SK-N-SH treated with all-trans-retinoic acid at 6 μM for 48 hours (cell line): ENCODE data around the gene HNRNPR.
"Not testable (repeated sequence)": the region's sequence is repeated elsewhere in the genome, so short reads cannot be mapped to it uniquely, and the experiment has no call there.

ENCODE experiments used
- ATAC-seq: fragments of 200-7000 bp; cut with Tn5 transposase; 3 replicates; pipeline ENCODE4 v1.9.1; 2020; ENCODE audit warnings: mild to moderate bottlenecking, moderate library complexity
- ARNTL ChIP-seq: fragments of 450-650 bp; formaldehyde crosslinking; IDR thresholded peaks from 2 replicates; pipeline ENCODE4 v1.5.0; 2020; ENCODE audit warnings: low read depth, mild to moderate bottlenecking, moderate library complexity, borderline replicate concordance
- BACH2 ChIP-seq: fragments of 250-450 bp; sonication (Bioruptor Pico); IDR thresholded peaks from 2 replicates; pipeline ENCODE4 v1.9.0; 2021; ENCODE audit warnings: mild to moderate bottlenecking, borderline replicate concordance
- CSDC2 ChIP-seq: fragments of 250-450 bp; sonication (Bioruptor Pico); IDR thresholded peaks from 2 replicates; pipeline ENCODE4 v1.5.0; 2020; ENCODE audit warnings: mild to moderate bottlenecking, moderate library complexity
- ESRRG ChIP-seq: fragments of 250-450 bp; sonication (Bioruptor Pico); IDR thresholded peaks from 2 replicates; pipeline ENCODE4 v1.6.1; 2021; ENCODE audit warnings: mild to moderate bottlenecking
- GLIS3 ChIP-seq: fragments of 250-450 bp; sonication (Bioruptor Pico); IDR thresholded peaks from 2 replicates; pipeline ENCODE4 v1.5.0; 2020; ENCODE audit warnings: mild to moderate bottlenecking, moderate library complexity
- ISL1 ChIP-seq: fragments of 250-450 bp; sonication (Bioruptor Pico); IDR thresholded peaks from 2 replicates; pipeline ENCODE4 v2.1.2; 2022; ENCODE audit warnings: mild to moderate bottlenecking, moderate library complexity
- PPARA ChIP-seq: fragments of 250-450 bp; sonication (Bioruptor Pico); IDR thresholded peaks from 2 replicates; pipeline ENCODE4 v1.5.0; 2020; ENCODE audit warnings: mild to moderate bottlenecking, borderline replicate concordance
- RARB ChIP-seq: fragments of 250-450 bp; sonication (Bioruptor Pico); IDR thresholded peaks from 2 replicates; pipeline ENCODE4 v1.8.0; 2021; ENCODE audit warnings: mild to moderate bottlenecking, moderate library complexity
- SNAI2 ChIP-seq: fragments of 250-450 bp; sonication (Bioruptor Pico); IDR thresholded peaks from 2 replicates; pipeline ENCODE4 v1.5.0; 2020; ENCODE audit warnings: mild to moderate bottlenecking, moderate library complexity
- TCF4 ChIP-seq: fragments of 250-450 bp; sonication (Bioruptor Pico); IDR thresholded peaks from 2 replicates; pipeline ENCODE4 v1.8.0; 2021; ENCODE audit warnings: mild to moderate bottlenecking, moderate library complexity, borderline replicate concordance
- TOX ChIP-seq: fragments of 250-450 bp; sonication (Bioruptor Pico); IDR thresholded peaks from 2 replicates; pipeline ENCODE4 v1.8.0; 2021; ENCODE audit warnings: mild to moderate bottlenecking, moderate library complexity, borderline replicate concordance
- ZC3H10 ChIP-seq: fragments of 250-450 bp; sonication (Bioruptor Pico); IDR thresholded peaks from 2 replicates; pipeline ENCODE4 v1.5.1; 2021; ENCODE audit warnings: mild to moderate bottlenecking, moderate library complexity
- ZFP30 ChIP-seq: fragments of 450-650 bp; formaldehyde crosslinking; IDR thresholded peaks from 2 replicates; pipeline ENCODE4 v1.5.0; 2022; ENCODE audit warnings: mild to moderate bottlenecking, moderate library complexity
- ZNF565 ChIP-seq: fragments of 450-650 bp; formaldehyde crosslinking; conservative IDR thresholded peaks from 2 replicates; pipeline ENCODE4 v1.5.0; 2020; ENCODE audit warnings: low read depth, mild to moderate bottlenecking, moderate library complexity
- ZNF70 ChIP-seq: fragments of 450-650 bp; formaldehyde crosslinking; IDR thresholded peaks from 2 replicates; pipeline ENCODE4 v1.5.0; 2020; ENCODE audit warnings: mild to moderate bottlenecking, moderate library complexity
- ZNF8 ChIP-seq: fragments of 450-650 bp; formaldehyde crosslinking; IDR thresholded peaks from 2 replicates; pipeline ENCODE4 v1.5.0; 2020; ENCODE audit warnings: mild to moderate bottlenecking, moderate library complexity
- TF ChIP-seq, protein P1 (sequence below): fragments of 250-450 bp; sonication (Bioruptor Pico); IDR thresholded peaks from 2 replicates; pipeline ENCODE4 v1.5.1; 2021; ENCODE audit warnings: mild to moderate bottlenecking, moderate library complexity
- TF ChIP-seq, protein P2 (sequence below): fragments of 250-450 bp; sonication (Bioruptor Pico); IDR thresholded peaks from 2 replicates; pipeline ENCODE4 v1.8.0; 2021; ENCODE audit warnings: low read depth, mild to moderate bottlenecking, moderate library complexity, borderline replicate concordance
- TF ChIP-seq, protein P3 (sequence below): fragments of 250-450 bp; sonication (Bioruptor Pico); IDR thresholded peaks from 2 replicates; pipeline ENCODE4 v1.5.1; 2020; ENCODE audit warnings: low read depth, mild to moderate bottlenecking, moderate library complexity
- TF ChIP-seq, protein P4 (sequence below): fragments of 250-450 bp; sonication (Bioruptor Pico); IDR thresholded peaks from 2 replicates; pipeline ENCODE4 v1.5.0; 2020; ENCODE audit warnings: mild to moderate bottlenecking, moderate library complexity

HNRNPR gene

DNA sequence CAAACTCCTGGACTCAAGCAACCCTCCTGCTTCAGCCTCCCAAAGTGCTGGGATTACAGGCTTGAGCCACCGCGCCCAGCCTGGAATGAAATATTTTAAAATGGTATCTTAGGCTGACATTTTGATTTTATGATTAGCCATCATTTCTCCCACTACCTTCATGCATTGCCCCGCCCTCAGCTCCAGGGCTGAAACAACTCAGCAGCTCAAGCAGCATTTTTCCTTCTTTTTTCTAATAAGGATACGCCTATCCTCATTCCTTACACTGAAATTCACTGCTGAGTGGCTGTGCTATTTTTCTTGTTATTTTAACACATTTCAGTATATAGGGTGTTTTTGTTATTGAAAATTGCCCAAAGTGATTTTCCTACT lies 70.0 kb downstream of the HNRNPR start:
- ATAC-seq = no peak
- no peak for TF ChIP-seq SNAI2 (CRISPR knock-in tag)
- TF ChIP-seq ESRRG = no peak
- TF ChIP-seq ZC3H10 (CRISPR knock-in tag) = no peak
- TF ChIP-seq, protein P1, sequence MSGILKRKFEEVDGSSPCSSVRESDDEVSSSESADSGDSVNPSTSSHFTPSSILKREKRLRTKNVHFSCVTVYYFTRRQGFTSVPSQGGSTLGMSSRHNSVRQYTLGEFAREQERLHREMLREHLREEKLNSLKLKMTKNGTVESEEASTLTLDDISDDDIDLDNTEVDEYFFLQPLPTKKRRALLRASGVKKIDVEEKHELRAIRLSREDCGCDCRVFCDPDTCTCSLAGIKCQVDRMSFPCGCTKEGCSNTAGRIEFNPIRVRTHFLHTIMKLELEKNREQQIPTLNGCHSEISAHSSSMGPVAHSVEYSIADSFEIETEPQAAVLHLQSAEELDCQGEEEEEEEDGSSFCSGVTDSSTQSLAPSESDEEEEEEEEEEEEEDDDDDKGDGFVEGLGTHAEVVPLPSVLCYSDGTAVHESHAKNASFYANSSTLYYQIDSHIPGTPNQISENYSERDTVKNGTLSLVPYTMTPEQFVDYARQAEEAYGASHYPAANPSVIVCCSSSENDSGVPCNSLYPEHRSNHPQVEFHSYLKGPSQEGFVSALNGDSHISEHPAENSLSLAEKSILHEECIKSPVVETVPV (CRISPR knock-in tag) = no peak
- TF ChIP-seq, protein P2, sequence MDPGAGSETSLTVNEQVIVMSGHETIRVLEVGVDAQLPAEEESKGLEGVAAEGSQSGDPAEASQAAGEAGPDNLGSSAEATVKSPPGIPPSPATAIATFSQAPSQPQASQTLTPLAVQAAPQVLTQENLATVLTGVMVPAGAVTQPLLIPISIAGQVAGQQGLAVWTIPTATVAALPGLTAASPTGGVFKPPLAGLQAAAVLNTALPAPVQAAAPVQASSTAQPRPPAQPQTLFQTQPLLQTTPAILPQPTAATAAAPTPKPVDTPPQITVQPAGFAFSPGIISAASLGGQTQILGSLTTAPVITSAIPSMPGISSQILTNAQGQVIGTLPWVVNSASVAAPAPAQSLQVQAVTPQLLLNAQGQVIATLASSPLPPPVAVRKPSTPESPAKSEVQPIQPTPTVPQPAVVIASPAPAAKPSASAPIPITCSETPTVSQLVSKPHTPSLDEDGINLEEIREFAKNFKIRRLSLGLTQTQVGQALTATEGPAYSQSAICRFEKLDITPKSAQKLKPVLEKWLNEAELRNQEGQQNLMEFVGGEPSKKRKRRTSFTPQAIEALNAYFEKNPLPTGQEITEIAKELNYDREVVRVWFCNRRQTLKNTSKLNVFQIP (CRISPR knock-in tag) = no peak
- TF ChIP-seq CSDC2 (CRISPR knock-in tag) = no peak
- no peak for TF ChIP-seq TCF4
- no peak for TF ChIP-seq RARB

DNA sequence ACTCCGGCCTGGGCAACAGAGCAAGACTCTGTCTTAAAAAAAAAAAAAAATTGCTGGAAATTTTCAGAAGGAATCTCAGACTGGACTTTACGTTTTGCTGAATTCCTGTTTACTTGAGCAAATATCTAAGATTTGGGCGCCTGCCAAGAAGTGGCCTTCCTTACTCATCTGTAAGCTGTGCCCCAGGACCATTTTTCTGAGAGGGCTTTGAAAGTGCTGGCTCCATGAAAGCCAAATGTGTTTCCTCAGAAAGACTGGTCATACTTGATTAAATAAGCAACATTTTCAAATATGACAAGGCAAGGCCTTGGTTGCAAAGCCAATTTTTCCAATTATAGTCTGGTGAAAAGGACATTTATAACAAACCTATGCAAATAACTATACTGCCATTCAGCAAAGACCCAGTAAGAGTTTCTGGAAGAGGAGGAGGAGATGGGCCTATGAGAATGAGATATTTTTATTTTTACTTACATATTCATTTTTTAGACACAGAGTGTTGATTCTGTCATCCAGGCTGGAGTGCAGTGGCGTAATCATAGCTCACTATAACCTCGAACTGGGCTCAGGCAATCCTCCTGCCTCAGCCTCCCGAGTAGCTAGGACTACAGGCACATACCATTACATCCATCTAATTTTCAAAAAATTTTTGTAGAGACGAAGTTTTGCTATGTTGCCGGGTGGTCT lies 70.5 kb downstream of the HNRNPR start:
- no peak for TF ChIP-seq ISL1 (CRISPR knock-in tag)
- no peak for TF ChIP-seq ZNF8 (CRISPR knock-in tag)
- TF ChIP-seq ZFP30 (CRISPR knock-in tag) = no peak
- TF ChIP-seq GLIS3 (CRISPR knock-in tag) = no peak
- TF ChIP-seq TOX (CRISPR knock-in tag) = no peak
- peak; percentile 91 for ATAC-seq

DNA sequence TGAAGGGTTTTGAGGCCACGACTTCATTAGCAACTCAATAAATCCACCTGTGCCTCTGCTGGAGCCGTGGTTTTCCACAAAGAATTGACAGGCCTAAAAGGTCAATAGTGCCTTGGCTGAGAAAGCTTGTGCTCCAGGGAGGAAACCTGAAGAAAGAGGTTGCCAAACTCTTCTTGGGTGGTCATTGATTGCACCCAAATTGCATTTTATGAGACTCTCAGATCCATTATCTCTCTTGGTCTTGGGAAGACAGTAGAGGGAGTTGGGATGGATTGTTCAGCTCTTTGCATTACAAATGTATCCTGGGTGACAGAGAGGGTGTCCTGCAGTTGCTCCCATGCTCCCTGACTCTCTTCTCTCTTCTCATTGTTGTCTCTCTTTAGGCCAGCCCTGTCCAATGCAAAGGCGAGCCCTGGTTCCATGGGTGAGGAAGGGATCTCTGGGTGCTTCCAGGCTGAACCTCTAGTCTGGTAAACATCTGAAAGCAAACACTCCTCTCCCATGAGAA lies 80.7 kb downstream of the HNRNPR start:
- TF ChIP-seq GLIS3 (CRISPR knock-in tag) (no peak), ZNF565 (CRISPR knock-in tag) (no peak), ARNTL (no peak), ISL1 (CRISPR knock-in tag) (no peak), SNAI2 (CRISPR knock-in tag) (no peak), ZC3H10 (CRISPR knock-in tag) (no peak), PPARA (CRISPR knock-in tag) (no peak), BACH2 (CRISPR knock-in tag) (no peak), TCF4 (no peak), TOX (CRISPR knock-in tag) (no peak), CSDC2 (CRISPR knock-in tag) (no peak), ZNF70 (CRISPR knock-in tag) (no peak)
- TF ChIP-seq, protein P3, sequence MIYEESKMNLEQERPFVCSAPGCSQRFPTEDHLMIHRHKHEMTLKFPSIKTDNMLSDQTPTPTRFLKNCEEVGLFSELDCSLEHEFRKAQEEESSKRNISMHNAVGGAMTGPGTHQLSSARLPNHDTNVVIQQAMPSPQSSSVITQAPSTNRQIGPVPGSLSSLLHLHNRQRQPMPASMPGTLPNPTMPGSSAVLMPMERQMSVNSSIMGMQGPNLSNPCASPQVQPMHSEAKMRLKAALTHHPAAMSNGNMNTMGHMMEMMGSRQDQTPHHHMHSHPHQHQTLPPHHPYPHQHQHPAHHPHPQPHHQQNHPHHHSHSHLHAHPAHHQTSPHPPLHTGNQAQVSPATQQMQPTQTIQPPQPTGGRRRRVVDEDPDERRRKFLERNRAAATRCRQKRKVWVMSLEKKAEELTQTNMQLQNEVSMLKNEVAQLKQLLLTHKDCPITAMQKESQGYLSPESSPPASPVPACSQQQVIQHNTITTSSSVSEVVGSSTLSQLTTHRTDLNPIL (CRISPR knock-in tag) = no peak
- TF ChIP-seq, protein P2 (CRISPR knock-in tag) = no peak
- TF ChIP-seq, protein P4, sequence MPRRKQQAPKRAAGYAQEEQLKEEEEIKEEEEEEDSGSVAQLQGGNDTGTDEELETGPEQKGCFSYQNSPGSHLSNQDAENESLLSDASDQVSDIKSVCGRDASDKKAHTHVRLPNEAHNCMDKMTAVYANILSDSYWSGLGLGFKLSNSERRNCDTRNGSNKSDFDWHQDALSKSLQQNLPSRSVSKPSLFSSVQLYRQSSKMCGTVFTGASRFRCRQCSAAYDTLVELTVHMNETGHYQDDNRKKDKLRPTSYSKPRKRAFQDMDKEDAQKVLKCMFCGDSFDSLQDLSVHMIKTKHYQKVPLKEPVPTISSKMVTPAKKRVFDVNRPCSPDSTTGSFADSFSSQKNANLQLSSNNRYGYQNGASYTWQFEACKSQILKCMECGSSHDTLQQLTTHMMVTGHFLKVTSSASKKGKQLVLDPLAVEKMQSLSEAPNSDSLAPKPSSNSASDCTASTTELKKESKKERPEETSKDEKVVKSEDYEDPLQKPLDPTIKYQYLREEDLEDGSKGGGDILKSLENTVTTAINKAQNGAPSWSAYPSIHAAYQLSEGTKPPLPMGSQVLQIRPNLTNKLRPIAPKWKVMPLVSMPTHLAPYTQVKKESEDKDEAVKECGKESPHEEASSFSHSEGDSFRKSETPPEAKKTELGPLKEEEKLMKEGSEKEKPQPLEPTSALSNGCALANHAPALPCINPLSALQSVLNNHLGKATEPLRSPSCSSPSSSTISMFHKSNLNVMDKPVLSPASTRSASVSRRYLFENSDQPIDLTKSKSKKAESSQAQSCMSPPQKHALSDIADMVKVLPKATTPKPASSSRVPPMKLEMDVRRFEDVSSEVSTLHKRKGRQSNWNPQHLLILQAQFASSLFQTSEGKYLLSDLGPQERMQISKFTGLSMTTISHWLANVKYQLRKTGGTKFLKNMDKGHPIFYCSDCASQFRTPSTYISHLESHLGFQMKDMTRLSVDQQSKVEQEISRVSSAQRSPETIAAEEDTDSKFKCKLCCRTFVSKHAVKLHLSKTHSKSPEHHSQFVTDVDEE (CRISPR knock-in tag) = no peak
- TF ChIP-seq, all 23 proteins: peak for 0
- no peak for ATAC-seq

DNA sequence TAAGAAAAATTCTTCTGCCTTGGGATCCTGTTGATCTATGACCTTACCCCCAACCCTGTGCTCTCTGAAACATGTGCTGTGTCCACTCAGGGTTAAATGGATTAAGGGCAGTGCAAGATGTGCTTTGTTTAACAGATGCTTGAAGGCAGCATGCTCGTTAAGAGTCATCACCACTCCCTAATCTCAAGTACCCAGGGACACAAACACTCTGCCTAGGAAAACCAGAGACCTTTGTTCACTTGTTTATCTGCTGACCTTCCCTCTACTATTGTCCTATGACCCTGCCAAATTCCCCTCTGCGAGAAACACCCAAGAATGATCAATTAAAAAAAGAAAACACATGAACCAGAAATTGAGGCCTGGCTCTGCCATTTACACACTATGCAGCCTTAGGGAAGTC lies 86.0 kb downstream of the HNRNPR start:
- not testable (repeated sequence) for ATAC-seq

DNA sequence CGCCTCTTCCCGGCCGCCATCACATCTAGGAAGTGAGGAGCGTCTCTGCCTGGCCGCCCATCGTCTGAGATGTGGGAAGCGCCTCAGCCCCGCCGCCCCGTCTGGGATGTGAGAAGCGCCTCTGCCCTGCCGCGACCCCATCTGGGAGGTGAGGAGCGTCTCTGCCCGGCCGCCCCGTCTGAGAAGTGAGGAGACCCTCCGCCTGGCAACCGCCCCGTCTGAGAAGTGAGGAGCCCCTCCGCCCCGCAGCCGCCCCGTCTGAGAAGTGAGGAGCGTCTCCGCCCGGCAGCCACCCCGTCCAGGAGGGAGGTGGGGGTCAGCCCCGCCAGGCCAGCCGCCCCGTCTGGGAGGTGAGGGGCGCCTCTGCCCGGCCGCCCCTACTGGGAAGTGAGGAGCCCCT lies 86.7 kb downstream of the HNRNPR start:
- not testable (repeated sequence) for ATAC-seq
